ENCODE results near the gene SLC7A6.

- TF ChIP-seq POLR2A (IDR thresholded peaks at IDR 0.05; ENCODE audit: low read length) (no peak), GATA1 (IDR thresholded peaks at IDR 0.05; ENCODE audit: low read depth, low read length) (no peak)
Measured at GRCh38 chr16:68300734-68301459, 36.6 kb downstream of the SLC7A6 start.

All from erythroblast (primary cell).